GM21723 (cell line): ENCODE results near the gene SH3GL1.
"Not testable (repeated sequence)": the region's sequence is repeated elsewhere in the genome, so short reads cannot be mapped to it uniquely, and the experiment has no call there.

ENCODE experiments used
- ATAC-seq: cut with Tn5 transposase; IDR thresholded peaks from one replicate; pipeline ENCODE4 v1.9.1; 2021; ENCODE audit warnings: mild to moderate bottlenecking, moderate library complexity; ENCODE audit not compliant: unreplicated experiment

The SH3GL1 gene

DNA sequence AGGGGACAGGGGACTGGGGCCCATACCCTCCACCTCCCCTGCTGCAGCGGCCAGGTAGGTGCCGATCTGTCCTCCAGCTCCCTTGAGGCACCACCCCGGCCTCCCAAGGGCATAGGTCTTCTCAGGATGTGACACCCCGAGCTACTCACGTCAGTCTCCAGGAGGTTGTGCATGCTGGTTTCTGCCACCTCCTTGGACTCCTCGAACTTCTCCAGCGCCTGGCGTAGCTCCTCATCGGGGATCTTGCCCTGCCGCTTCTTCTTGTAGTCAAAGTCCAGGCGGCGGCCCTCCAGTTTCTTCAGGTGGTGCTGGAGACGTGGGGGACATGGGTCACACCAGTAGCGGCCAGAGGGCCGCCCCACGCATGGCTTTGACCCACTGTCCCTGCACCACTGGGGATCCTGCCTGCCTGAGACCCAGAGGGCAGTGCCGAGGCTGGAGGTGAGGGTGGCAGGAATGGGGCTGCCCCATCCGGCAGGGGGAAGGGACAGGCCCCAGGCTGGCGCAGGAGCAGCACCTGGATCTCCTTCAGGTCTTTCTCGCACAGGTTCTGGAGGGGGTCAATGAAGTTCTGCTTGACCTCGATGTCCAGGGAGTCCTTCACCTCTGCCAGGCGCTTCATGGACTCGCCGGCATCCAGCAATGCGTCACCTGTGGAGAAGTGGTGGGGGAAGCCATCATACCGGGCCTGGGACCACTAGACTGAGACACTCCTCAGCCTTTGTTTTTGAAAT, 36.6 kb downstream of the SH3GL1 start:
- ATAC-seq = no peak

- no peak for ATAC-seq
Measured at GRCh38 chr19:4362831-4363545, 37.4 kb downstream of the SH3GL1 start.

- ATAC-seq = no peak
Measured at GRCh38 chr19:4362101-4362828, 38.1 kb downstream of the SH3GL1 start.

DNA sequence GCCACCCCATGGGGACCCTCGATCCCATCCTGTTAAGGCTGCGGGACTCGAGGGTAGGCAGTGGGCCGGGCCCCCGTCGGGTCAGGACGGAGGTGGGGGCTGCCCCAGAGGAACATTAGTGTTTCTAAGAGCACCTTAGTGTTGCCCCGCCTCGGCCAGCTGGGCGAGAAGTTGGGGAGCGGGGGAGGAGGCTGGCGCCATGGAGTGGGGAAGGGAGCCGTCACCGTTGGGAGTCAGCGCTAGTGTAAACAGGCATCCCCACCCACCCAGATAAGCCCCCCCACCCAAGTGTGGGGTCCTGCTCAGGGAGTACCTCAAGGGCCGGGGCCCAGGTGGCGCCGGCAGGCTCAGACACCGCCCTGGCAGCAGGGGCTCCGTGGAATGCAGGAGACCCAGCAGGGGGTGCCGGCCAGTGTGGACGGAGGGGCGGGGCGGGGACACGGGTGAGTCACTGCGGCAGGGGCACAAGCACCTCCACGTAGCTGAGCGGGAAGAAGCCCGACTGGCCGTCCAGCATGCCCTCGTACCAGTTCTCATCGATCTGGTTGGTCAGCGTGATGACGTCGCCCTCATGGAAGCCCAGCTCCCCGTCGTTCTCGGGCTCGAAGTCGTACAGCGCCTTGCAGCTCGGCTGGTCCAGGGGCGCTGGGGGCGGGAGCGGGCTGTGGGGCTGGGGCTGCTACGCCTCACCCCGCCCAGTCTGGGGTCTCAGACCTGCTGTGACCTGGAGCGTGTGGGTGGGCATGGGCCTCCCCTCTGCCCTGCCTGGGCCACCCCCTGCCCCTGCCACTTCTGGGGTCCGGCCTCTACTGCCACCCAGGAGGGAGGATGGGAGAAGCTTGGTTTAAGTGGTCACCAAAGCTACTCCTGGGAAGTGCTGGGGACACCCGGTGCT, 38.9 kb downstream of the SH3GL1 start:
- ATAC-seq = no peak

- no peak for ATAC-seq
Measured at GRCh38 chr19:4360641-4361151, 39.7 kb downstream of the SH3GL1 start.

GRCh38 chr19:4360081-4360569, 40.2 kb downstream of the SH3GL1 start:
- ATAC-seq = no peak

- ATAC-seq = no peak
Measured at GRCh38 chr19:4359627-4360000, 40.7 kb downstream of the SH3GL1 start.

DNA sequence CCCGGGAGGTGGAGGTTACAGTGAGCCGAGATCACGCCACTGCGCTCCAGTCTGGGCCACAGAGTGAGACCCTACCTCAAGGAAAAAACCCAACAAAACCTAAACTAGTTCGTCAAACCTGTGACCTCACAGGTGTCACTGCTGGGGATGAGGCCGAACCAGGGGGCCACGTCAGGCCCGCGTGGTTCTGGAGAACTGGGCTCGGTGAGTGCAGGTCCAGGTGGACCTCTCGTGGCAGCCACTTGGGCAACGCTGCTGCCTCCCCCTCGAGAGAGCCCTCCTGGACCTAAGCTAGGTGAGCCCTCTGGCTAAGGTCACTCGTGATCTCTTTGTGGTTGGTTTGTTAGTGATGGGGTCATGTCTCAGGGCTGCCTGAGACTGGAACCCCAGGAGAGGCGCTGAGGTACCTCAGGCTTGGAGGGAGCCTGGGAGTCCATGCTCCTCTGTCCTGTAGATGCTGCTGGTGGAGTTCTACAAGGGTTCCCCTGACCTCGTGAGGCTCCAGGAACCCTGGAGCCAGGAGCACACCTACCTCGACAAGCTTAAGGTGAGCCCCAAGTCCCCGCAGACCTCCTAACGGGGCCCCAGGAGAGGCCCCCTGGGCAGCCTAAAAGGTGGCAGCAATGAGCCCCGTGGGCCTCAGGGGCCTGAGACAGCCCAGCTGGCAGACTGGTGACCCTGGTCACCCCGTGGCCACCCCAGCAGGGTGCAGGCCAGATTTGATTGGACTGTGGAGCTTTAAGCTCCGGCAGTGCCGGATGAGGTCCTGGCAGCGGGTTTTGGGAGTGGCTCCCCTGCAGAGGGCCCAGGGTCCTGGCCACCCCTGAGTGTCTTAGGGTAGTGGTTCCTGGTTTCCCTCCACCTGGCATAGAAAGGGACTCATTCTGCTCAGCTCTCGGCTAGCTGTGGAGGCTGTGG, 41.4 kb downstream of the SH3GL1 start:
- no peak for ATAC-seq

GRCh38 chr19:4357921-4358326, 42.4 kb downstream of the SH3GL1 start:
- ATAC-seq = no peak

DNA sequence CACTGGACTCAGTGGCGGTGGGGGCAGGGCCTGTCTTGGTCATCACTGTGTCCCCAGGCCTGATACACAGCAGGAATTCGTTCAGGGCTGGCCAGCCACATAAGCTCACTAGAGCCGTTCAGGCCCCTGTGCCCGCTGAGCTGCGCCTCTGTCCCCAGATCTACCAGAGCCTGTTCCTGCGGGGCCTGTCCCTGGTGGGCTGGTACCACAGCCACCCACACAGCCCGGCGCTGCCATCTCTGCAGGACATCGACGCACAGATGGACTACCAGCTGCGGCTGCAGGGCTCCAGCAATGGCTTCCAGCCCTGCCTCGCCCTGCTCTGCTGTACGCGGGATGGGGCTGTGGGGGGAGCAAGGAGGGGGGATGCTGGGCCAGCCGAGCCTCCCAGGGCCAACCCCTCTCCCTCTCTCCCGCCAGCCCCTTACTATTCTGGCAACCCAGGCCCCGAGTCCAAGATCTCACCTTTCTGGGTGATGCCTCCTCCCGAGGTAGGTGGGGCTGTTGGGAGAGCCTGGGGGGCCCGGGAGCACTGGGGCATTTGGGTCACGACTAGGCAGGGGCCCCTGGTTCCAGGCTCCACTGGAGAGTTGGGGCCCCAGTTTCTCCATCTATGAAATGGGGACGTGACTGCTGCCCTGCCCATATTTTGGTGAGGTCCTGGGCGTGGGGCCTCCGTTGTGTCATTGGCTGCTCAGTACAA, 43.1 kb downstream of the SH3GL1 start:
- no peak for ATAC-seq

- ATAC-seq = no peak
Measured at GRCh38 chr19:4354897-4355296, 45.5 kb downstream of the SH3GL1 start.

- ATAC-seq = no peak
Measured at GRCh38 chr19:4354282-4354681, 46.1 kb downstream of the SH3GL1 start.

DNA sequence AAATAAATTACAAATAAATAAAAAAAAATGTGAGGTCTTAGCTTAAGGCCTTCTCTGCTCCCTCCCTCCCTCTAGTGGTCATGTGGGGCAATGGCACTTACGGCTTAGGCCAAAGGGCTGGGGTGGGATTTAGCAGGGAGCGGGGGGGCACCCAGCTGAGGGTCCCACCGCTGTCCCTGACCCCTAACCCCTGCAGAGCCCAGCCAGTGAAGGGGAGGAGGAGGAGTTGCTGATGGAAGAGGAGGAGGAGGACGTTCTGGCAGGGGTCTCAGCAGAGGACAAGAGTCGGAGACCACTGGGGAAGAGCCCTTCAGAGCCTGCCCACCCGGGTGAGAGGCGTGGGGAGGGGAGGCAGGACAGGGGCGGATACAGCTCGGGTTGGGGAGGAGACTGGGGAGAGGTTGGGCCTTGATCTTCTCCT, 47.6 kb downstream of the SH3GL1 start:
- ATAC-seq = no peak

DNA sequence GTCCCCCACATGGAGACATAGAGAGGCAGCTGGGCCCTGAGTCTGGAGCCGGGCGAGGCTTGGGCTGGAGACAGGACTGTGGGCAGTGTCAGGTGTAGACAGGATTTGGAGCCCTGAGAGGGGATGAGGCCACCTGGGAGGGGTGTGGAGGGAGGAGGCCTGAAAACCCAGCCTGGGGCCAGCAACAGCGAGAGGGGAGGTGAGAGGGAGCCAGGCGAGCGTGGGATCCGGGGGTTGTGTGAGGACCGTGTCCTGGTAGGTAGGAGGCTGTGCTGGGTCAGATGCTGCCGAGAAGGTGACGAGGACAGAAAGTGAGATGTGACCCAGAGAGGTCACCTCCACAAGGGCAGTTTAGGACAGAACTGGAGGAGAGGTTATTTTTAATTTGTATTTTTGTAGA, 49.6 kb downstream of the SH3GL1 start:
- no peak for ATAC-seq

- no peak for ATAC-seq
Measured at GRCh38 chr19:4350111-4350510, 50.2 kb downstream of the SH3GL1 start.

DNA sequence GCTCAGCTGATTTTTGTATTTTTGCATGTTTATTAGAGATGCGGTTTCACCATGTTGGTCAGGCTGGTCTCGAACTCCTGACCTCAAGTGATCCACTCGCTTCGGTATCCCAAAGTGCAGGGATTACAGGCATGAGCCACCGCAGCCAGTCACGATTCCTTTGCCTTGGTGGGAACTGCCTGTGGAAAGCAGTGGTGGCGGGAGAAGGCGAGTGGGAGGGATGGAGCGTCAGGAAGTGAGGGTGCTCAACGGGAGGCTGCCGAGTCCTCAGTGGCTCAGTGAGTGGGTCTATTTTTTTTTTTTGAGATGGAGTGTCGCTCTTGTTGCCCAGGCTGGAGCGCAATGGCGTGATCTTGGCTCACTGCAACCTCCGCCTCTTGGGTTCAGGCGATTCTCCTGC, 51.1 kb downstream of the SH3GL1 start:
- not testable (repeated sequence) for ATAC-seq

DNA sequence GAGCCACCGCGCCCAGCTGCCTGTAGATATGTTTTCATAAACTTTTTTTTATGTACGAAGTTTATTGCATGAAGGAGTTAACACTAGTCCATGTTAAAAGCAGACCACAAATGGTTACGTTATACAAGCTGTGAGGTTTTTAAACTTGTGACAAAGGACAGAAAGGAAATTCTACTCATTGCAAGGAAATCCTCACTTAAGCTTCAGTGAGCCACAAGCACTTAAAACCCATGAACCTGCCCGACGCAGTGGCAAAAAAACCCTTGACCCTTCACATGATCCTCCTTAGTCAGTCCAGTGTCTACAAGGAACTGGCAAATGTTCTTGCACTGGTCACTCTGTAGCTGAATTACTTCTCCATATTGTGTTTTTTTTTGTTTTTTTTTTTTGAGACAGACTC, 52.8 kb downstream of the SH3GL1 start:
- ATAC-seq = no peak

- ATAC-seq = no peak
Measured at GRCh38 chr19:4346020-4346383, 54.3 kb downstream of the SH3GL1 start.
